ENCODE results near the gene CELSR1.

Gene CELSR1

GRCh38 chr22:46360097-46360496, 177.3 kb downstream of the CELSR1 start:
- no peak for DNase-seq

- no peak for DNase-seq
Observed at GRCh38 chr22:46359362-46359761, 178.1 kb downstream of the CELSR1 start.

- no peak for DNase-seq
Observed at GRCh38 chr22:46358766-46359165, 178.7 kb downstream of the CELSR1 start.

GRCh38 chr22:46357711-46358520, 179.5 kb downstream of the CELSR1 start:
- no peak for DNase-seq

GRCh38 chr22:46356496-46357480, 180.6 kb downstream of the CELSR1 start:
- no peak for DNase-seq

GRCh38 chr22:46355996-46356471, 181.4 kb downstream of the CELSR1 start:
- no peak for DNase-seq

GRCh38 chr22:46355369-46355995, 181.9 kb downstream of the CELSR1 start:
- peak; percentile 64 to 80 (median 78) for DNase-seq

- DNase-seq: no peak
Observed at GRCh38 chr22:46354993-46355305, 182.5 kb downstream of the CELSR1 start.

- DNase-seq: no peak
Observed at GRCh38 chr22:46354176-46354992, 183.0 kb downstream of the CELSR1 start.

GRCh38 chr22:46353483-46354105, 183.8 kb downstream of the CELSR1 start:
- DNase-seq: no peak

- DNase-seq: no peak
Observed at GRCh38 chr22:46352691-46353386, 184.6 kb downstream of the CELSR1 start.

GRCh38 chr22:46352276-46352675, 185.1 kb downstream of the CELSR1 start:
- no peak for DNase-seq

- DNase-seq: no peak
Observed at GRCh38 chr22:46351767-46352166, 185.7 kb downstream of the CELSR1 start.

GRCh38 chr22:46351131-46351735, 186.2 kb downstream of the CELSR1 start:
- no peak for DNase-seq

- DNase-seq: no peak
Observed at GRCh38 chr22:46350646-46351045, 186.8 kb downstream of the CELSR1 start.

GRCh38 chr22:46350121-46350520, 187.3 kb downstream of the CELSR1 start:
- no peak for DNase-seq

GRCh38 chr22:46349681-46350080, 187.7 kb downstream of the CELSR1 start:
- DNase-seq: no peak

- DNase-seq: no peak
Observed at GRCh38 chr22:46349238-46349637, 188.2 kb downstream of the CELSR1 start.

- DNase-seq: no peak
Observed at GRCh38 chr22:46348099-46348695, 189.2 kb downstream of the CELSR1 start.

GRCh38 chr22:46347646-46348045, 189.8 kb downstream of the CELSR1 start:
- no peak for DNase-seq
